A673 (cell line): ENCODE data around the gene ROCK1. TPM values are rescaled to one million over a fixed set of nuclear protein-coding genes. Genes with fewer than 3 reads are reported as not detected.

Source experiments
- BruUV-seq: library from RNA; stranded (reverse); fragments of 400-500 nt; replicated peaks from 2 replicates; lab custom pipeline; 2021; lab: Mats Ljungman, UMichigan
- CTCF ChIA-PET: fragments of 300-600 bp; sonication (Branson Sonifier 250); formaldehyde crosslinking; loops from one replicate; lab custom pipeline; 2022; ENCODE audit warnings: antibody characterized with exemption; lab: Charles Lee
- POLR2A ChIA-PET: fragments of 300-600 bp; sonication (Branson Sonifier 250); formaldehyde crosslinking; loops from one replicate; lab custom pipeline; 2022; ENCODE audit warnings: antibody characterized with exemption; ENCODE audit not compliant: low non-redundant PET; lab: Charles Lee
- DNase-seq: peaks from one replicate; pipeline ENCODE4 v3.0.0-alpha.2; 2015; ENCODE audit warnings: low spot score
- H3K27ac ChIP-seq: fragments of 200-600 bp; sonication (generic); 2 replicates; pipeline ENCODE4 v1.5.1; 2016; ENCODE audit warnings: mixed run types, low read depth, mild to moderate bottlenecking, mixed read lengths, antibody characterized with exemption, low read length; ENCODE audit not compliant: poor library complexity, severe bottlenecking
- H3K27me3 ChIP-seq: fragments of 200-600 bp; sonication (generic); replicated peaks from 2 replicates; pipeline ENCODE4 v1.6.1; 2017; ENCODE audit warnings: mixed run types, low read depth, mild to moderate bottlenecking, mixed read lengths, antibody characterized with exemption, low read length; ENCODE audit not compliant: insufficient read depth, poor library complexity
- H3K36me3 ChIP-seq: fragments of 200-600 bp; sonication (generic); 2 replicates; pipeline ENCODE4 v1.6.1; 2016; ENCODE audit warnings: mixed run types, mild to moderate bottlenecking, mixed read lengths, antibody characterized with exemption, low read length; ENCODE audit not compliant: insufficient read depth, poor library complexity, severe bottlenecking
- H3K4me1 ChIP-seq: fragments of 200-600 bp; sonication (generic); 2 replicates; pipeline ENCODE4 v1.6.1; 2017; ENCODE audit warnings: mixed run types, mild to moderate bottlenecking, mixed read lengths, antibody characterized with exemption, low read length; ENCODE audit not compliant: insufficient read depth, poor library complexity, severe bottlenecking
- H3K4me3 ChIP-seq: fragments of 200-600 bp; sonication (generic); 2 replicates; pipeline ENCODE4 v1.5.1; 2016; ENCODE audit warnings: low read depth, mixed run types, mild to moderate bottlenecking, mixed read lengths, low read length; ENCODE audit not compliant: poor library complexity, severe bottlenecking
- H3K9me3 ChIP-seq: fragments of 200-600 bp; sonication (generic); 2 replicates; pipeline ENCODE4 v1.6.1; 2016; ENCODE audit warnings: mixed run types, low read depth, mild to moderate bottlenecking, mixed read lengths, antibody characterized with exemption, low read length; ENCODE audit not compliant: poor library complexity, severe bottlenecking
- CTCF ChIP-seq: fragments of 300-800, 200-600 bp; sonication (generic); conservative IDR thresholded peaks from 2 replicates; pipeline ENCODE4 v1.5.1; 2017; ENCODE audit warnings: low read depth, mild to moderate bottlenecking, antibody characterized with exemption, low read length, moderate library complexity, mixed read lengths
- EZH2 ChIP-seq: fragments of 200-600 bp; sonication (generic); IDR thresholded peaks from 2 replicates; pipeline ENCODE4 v1.6.1; 2017; ENCODE audit warnings: borderline replicate concordance, low read depth, mild to moderate bottlenecking, mixed read lengths, antibody characterized with exemption, low read length; ENCODE audit not compliant: poor library complexity, severe bottlenecking
- intact Hi-C: fragments of 100-400 bp; cut with micrococcal nuclease; formaldehyde crosslinking; loops from one replicate; pipeline ENCODE4 v1.10.0; 2022; ENCODE audit not compliant: unreplicated experiment
- total RNA-seq: library from RNA; stranded (reverse); gene quantifications from 2 replicates; pipeline ENCODE4 v1.2.3, GENCODE V29; 2021

ROCK1 gene
- total RNA-seq, 1 experiment from 2014 or later: 34.9 TPM

- Histone ChIP-seq H3K4me1 (no peaks in the 10 kb centered on the region), H3K27me3 (no peaks in the 10 kb centered on the region), H3K27ac (no peak overlapping the region), H3K9me3 (no peaks in the 10 kb centered on the region), H3K4me3 (no peak overlapping the region), H3K36me3 (no peaks in the 10 kb centered on the region)
- CTCF ChIA-PET: no interaction called here
- TF ChIP-seq EZH2 (no peak), CTCF (no peak)
- POLR2A ChIA-PET: no interaction called here
- intact Hi-C loops: no loop called here
- DNase-seq: no peak
- no TSS peak for BruUV-seq
Measured at GRCh38 chr18:21063011-21063410, 48.6 kb downstream of the ROCK1 start.

DNA sequence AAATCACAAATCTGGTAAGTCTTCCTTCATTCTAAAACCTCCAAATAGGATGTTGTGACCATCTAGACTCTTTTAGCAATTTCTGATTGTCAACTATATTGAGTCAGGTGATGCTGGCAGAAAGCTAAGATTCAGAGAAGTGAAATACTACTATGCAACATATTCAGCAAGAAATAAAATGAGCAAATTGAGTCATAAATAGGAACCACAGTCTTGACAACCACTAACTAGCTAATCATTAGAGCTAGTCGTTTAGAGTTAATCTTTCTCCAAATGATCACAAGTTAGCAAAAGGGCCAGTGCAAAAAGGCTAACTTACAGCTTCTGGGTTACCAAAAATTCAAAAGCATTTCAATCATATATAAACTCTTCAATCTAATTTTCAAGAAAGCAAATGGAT, 54.5 kb downstream of the ROCK1 start:
- H3K4me1 ChIP-seq: no peaks in the 10 kb centered on the region
- H3K9me3 ChIP-seq: no peaks in the 10 kb centered on the region
- no peak for DNase-seq
- ChIA-PET CTCF (no interaction called here), POLR2A (no interaction called here)
- BruUV-seq: no TSS peak
- H3K36me3 ChIP-seq: no peaks in the 10 kb centered on the region
- H3K27me3 ChIP-seq: no peaks in the 10 kb centered on the region
- TF ChIP-seq CTCF (no peak), EZH2 (no peak)
- no peak overlapping the region for H3K27ac ChIP-seq
- H3K4me3 ChIP-seq: no peak overlapping the region
- intact Hi-C loops: no loop called here

DNA sequence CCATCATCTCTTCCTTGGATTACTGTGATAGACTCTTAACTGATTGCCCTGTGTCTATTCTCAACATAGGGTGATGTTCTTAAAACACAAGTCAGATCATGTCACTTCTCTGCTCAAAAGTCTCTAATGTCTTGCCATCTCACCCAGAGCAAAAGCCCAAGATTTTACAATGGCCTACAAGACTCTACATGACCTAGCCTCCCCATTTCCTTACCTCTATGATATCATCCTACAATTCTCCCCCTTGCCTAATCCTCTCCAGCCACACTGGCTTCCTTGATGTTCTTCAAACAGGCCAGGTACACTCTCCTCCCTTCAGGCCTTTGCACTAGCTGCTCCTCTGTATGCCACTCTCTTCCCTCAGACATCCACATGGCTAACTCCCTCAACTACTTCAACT, 55.1 kb downstream of the ROCK1 start:
- no TSS peak for BruUV-seq
- no peak overlapping the region for H3K27ac ChIP-seq
- no peak for DNase-seq
- H3K27me3 ChIP-seq: no peaks in the 10 kb centered on the region
- no peak overlapping the region for H3K4me3 ChIP-seq
- POLR2A ChIA-PET: no interaction called here
- CTCF ChIA-PET: no interaction called here
- no peaks in the 10 kb centered on the region for H3K36me3 ChIP-seq
- no peaks in the 10 kb centered on the region for H3K4me1 ChIP-seq
- intact Hi-C loops: no loop called here
- TF ChIP-seq CTCF (no peak), EZH2 (no peak)
- H3K9me3 ChIP-seq: no peaks in the 10 kb centered on the region
